Measurements from ENCODE around the gene SLC37A4. TPM values are rescaled to one million over a fixed set of nuclear protein-coding genes. Genes with fewer than 3 reads are reported as not detected.
"Not testable (repeated sequence)": the region's sequence is repeated elsewhere in the genome, so short reads cannot be mapped to it uniquely, and the experiment has no call there.

The SLC37A4 gene
- total RNA-seq = 9.5 TPM

DNA sequence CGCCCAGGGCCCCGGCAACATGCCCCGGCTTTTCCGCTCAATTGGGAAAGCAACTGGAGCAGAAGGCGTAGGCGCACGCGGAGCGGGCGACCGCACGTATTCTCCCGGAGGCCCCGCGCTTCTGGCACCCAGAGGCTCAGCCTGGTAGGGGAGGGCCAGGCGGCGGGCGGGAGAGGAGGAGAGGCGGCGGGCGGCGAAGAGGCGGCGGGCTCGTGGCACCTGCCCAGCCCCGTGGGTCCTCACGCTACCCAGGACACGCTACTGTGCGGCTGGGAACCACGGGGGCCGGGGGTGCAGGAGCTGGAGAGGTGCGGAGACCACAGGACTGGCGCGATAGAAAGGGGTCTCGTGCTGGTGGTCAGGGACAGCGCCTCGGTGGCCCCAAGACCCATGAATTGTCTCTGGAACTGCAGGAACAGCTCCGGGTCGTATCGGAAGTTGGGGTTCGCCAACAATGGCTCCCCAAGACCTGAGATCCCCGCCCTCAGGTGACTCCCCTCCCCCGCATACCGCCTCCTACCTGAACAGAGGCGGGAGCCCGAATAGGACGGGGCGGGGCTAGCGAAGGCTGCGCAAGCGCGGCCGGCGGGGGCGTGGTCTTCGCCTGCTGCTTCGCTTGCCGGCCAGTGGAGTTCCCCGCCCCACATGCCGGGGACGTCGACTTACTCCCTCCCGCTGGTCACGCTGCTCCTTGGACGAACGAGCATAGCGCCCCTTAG, at the start of gene SLC37A4:
TSS of gene SLC37A4 (minus strand) at position 549 of the 719 bp plus-strand sequence.
- peak; percentile 95 for DNase-seq

DNA sequence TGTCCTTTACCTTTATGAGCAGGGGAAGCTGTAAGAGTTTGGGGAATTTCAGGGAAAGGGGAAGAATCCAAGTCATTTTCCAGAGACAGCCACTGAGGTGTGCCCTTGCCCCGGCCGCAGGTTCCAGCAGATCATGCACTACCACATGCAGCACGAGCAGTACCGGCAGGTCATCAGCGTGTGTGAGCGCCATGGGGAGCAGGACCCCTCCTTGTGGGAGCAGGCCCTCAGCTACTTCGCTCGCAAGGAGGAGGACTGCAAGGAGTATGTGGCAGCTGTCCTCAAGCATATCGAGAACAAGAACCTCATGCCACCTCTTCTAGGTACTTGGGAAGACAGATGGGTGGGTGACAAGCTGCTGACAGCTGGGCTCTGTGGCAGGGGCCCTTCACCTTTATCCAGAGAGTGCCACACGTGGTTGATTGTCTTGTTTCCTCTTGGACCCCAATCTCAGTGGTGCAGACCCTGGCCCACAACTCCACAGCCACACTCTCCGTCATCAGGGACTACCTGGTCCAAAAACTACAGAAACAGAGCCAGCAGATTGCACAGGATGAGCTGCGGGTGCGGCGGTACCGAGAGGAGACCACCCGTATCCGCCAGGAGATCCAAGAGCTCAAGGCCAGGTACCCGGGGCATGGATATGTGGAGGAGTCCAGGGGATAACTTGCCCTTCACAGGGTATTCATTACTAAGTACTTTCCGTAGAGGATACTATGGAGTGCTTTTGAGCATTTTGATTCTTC, 48.2 kb upstream of the SLC37A4 start:
- DNase-seq = no peak

DNA sequence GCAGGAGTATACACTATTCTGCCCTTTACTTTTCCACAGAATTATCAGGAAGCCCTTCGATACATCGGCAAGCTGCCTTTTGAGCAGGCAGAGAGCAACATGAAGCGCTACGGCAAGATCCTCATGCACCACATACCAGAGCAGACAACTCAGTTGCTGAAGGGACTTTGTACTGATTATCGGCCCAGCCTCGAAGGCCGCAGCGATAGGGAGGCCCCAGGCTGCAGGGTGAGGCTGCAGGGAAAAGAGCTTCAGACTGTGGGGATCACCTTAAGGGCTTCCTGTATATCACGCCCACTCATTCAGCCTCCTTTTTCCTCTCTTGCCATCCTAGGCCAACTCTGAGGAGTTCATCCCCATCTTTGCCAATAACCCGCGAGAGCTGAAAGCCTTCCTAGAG, 47.2 kb upstream of the SLC37A4 start:
- no peak for DNase-seq

DNA sequence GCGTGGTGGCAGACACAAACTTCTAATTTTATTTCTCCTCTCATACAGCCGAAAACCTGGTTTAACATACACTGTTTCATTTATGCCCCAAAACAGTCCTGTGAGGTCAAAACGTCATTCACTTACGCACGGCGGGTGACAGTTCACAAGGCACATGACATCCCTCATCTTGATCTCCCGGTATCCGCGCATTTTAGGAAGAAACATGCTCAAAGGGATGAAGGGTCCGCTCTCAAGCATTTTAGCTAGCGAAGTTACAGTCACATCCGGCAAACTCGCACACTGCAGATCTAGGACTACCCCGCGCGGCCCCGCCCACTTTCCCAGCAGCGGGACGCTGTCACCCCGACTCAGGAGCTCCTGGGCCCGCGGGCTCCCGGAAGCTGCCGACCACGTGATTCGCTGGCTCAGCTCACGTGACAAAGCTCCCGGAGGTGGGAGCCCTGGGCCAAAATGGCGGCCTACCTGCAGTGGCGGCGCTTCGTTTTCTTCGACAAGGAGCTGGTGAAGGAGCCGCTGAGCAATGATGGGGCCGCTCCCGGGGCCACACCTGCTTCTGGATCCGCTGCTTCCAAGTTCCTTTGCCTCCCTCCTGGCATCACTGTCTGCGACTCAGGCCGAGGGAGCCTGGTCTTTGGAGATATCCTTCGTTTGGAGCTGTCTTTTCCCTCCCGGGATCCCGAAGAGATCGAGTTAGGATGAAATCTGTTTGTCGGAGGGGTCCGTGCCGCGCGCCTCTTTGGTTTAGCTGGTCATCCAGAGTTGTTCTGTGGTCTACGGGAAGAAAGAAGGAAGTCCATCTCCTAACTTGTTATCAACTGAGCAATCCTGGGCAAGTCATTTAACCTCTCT, 36.9 kb upstream of the SLC37A4 start, which contains the start of gene VPS11:
TSS of gene VPS11 (plus strand) at position 448 of the 852 bp plus-strand sequence. CDS start at position 454, 6 bp downstream.
- peak; percentile 94 for DNase-seq

DNA sequence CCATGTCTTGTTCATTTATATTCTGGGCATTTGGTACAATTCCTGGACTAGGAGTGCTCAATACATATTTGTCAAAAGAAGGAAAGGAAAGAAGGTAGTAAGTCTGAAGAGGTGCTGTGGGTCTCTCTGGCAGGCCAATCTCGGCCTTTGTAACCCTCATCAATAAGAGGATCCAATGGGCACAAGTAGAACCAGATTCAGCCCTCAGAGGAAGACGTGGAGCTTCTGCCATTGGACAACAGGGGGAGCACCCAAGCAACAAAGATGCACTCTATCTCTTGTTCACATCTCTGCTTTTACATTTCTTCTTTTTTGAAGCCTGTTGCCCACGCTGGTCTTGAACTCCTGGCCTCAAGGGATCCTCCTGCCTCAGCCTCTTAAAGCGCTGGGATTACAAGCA, 34.7 kb upstream of the SLC37A4 start:
- DNase-seq = no peak

DNA sequence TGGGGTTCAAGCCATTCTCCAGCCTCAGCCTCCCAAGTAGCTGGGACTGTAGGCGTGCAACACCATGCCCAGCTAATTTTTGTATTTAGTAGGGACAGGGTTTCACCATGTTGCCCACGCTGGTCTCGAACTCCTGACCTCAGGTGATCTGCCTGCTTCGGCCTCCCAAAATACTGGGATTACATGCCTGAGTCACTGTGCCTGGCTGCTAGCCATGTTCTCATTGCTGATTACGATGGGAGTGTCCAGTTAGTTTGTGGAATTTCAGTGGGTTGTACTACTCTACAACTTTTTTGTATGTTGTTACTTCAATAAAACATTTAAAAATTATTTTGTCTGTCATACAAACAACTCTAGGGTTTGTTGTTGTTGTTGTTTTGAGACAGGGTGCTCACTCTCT, 32.1 kb upstream of the SLC37A4 start:
- no peak for DNase-seq

DNA sequence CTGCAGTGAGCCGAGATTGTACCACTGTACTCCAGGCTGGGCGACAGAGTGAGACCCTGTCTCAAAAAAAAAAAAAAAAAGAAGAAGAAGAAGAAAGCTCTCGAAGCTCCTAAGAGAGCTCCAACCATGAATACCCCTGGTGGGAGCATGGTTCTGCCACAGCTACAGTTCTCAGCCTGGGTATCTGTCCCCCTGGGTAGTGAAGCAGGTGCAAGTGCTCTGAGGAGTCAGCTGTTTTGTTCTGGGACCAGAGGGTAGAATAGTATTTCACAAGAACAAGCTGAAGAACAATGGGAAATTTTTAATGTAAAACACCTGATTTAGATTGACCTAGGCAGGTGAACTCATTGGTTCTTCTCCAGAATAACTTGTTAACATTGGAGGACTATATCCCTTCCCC, 30.6 kb upstream of the SLC37A4 start:
- no peak for DNase-seq

DNA sequence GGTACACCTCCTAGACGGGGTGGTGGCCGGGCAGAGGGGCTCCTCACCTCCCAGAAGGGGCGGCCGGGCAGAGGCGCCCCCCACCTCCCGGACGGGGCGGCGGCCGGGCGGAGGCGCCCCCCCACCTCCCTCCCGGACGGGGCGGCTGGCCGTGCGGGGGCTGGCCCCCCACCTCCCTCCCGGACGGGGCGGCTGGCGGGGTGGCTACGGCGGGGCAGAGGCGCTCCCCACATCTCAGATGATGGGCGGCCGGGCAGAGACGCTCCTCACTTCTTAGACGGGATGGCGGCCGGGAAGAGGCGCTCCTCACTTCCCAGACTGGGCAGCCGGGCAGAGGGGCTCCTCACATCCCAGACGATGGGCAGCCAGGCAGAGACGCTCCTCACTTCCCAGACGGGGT, 28.5 kb upstream of the SLC37A4 start:
- not testable (repeated sequence) for DNase-seq

DNA sequence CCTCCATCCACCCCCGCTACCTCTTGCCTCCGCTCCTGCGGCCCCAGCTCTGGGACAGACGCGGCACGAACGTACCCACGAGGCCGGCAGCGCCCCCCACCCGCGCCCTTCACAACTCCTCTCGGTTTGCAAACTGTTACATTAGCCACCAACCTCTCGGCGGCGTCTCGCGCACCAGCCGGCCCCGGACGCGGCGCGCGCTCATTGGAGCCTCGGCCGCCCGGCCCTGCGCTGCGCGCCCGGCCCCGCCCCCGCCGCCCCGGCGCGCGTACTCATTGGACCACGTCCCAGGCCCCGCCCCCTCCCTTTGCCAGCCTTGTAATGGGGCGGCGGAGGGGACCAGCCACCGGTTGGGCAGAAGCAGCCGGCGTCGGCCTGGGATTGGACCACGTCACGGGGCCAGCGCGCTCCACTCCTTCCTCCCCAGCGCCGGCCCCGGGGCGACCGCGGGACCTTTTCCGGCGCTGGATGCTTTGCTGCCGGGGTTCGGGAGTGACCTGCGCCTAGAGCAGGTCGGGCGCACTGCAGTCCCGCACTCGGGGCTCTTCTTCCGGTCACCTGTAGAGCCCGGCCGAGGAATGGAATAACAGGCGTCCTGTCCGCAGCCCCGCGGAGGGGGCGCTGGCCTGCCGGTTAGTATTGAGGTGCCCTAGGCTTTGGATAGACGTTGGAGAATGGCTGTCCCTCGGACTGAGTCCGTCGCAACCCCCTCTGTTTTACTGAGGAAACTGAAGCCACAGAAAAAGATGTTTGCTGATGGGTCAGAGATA, 26.5 kb upstream of the SLC37A4 start, which contains the start of gene HYOU1:
TSS of gene HYOU1 (minus strand) at position 206 of the 770 bp plus-strand sequence. CDS start 1,045 bp downstream, outside the sequence.
- DNase-seq = peak; percentile 95

DNA sequence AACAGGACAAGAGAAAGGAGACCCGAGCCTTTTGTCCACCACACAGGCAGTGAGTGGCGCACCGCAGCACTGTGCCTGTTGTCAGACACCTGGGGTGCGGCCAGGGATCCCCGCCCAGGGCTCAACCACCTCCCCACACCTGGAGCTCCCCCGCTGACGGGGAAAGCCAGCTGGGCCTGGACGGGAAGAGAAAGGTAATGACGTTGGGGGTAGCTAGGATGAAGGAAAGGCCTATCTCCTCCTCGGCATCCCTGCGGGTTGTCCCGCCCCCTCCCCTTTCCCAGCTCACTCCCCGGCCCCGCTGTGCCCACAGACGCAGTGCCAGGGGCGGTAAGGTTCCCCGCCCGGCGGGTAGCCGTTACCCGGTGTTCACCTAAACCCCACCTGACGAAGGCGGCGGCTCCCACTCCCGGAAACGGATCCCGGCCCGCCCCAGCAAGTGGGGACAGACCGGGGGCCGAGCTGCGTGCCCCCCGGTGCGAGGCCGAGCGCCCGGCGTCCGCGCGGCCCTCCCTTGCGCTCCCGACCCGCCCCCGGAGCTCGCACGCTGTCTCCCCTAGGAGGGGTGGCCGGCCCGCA, 25.8 kb upstream of the SLC37A4 start:
- peak; percentile 36 for DNase-seq

DNA sequence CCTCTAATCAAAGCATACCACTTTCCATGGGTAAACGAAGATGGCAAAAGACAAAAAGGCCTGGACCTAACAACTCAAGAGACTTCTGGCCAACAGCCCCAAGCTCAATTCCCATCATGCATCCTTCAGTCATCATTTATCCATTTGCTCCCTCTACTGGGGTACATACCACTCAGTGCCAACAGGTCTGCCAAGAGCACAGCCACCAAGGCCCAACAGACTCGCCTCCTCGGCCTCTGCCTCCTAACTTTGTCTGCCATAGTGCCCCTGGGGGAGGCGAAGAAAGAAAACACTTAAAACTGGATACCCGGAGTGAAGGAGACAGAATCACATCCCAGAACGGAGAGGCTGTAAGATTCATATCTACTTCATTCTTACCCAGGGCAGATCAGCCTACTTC, 25.2 kb upstream of the SLC37A4 start:
- DNase-seq = no peak

DNA sequence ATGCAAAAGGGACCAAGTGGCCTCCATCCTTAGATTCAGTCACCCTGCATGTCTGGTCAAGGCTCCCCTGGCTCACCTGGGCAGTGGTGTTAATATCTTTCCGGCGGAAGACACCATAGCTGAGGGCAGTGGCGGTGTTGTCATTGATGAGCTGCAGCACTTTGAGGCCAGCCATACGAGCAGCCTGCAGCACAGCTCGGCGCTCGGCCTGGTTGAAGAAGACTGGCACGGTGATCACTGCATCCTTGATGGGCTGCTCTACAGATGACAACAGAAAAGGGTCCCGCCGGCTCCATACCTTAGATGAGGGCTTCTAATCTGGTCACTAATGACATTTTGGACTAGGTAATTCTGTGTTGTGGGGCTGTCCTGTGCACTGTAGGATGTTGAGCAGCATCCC, 23.7 kb upstream of the SLC37A4 start:
- DNase-seq = no peak

DNA sequence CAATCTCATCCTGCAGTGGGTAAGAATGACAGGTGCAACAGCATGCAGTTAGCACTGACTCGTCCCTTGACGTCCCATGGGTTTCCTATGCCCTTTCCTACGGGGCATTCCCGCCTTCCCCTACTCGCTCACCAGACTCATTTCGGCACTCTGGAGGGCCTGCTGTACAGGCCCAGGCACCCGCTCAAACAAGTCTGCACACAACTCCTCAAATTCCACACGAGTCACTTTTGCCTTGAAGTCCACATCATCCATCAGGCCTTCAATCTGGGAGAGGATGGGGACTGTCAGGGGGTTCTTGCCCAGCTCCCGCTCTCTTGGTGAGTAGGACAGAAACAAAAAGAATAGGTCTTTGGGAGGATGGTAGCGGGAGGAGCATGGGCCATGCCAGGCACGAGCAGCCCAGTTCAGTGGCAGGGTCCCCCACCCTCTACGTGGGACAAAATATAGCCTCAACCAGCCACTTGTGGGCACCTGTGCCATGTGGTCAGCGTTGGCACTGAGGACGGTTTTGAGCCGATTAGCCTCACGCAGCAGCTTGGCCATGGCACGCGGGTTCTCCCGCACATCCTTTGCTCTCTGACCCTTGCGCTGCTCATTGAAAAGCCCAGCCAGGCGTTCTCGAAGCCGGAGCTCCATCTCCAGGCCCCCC, 21.6 kb upstream of the SLC37A4 start:
- DNase-seq = no peak

DNA sequence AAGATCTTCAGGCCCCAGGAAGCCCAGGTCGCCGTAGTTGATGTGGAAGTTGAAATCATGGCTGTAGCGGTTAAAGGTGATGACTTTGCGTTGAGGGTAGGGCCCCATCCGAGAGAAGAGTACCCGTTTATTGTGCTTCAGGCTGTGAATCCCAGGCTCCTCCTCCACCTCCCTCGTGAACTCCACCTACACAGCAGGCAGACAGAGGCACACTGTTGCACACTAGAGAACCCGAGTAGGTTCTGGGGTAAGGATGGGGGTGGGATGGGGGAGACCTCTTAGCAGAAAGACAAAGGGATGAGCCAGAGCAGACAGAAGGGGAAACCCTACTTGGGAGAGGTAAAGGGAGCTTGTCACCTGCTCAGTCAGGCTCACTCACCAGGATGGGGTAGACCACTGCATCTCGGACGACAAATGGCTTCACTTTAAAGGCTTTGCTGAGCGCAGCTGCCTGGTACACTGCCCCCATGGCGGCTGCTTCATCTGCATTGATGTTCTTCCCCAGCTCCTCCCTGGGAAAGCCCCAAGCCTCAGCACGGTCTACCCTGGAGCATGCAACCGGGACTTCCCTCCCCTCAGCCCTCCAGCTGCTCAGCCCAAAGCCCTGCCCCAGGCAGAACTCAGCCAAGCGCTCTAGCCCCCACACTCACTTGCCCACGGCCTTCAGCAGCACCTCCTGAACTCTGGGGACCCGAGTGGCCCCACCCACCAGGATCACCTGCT, 20.9 kb upstream of the SLC37A4 start:
- no peak for DNase-seq

DNA sequence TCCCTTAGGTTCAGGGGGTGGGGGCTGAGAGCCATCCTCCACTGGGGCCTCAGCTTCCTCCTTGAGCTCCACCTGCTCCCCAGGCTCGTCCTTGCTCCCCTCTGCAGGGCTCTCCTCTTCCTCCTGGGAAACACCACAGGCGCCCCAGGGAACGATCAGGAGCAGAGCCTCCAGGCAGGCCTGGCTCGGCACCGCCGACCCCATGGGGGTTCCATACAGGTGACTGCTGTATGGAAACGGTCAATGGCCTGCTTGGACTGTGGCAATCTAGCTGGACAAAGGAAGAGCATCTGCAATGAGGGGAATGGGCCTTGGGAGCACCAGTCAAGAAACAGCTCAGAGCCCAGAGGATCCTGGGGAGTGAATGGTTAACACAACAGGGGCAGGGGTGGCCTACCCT, 18.4 kb upstream of the SLC37A4 start:
- no peak for DNase-seq

DNA sequence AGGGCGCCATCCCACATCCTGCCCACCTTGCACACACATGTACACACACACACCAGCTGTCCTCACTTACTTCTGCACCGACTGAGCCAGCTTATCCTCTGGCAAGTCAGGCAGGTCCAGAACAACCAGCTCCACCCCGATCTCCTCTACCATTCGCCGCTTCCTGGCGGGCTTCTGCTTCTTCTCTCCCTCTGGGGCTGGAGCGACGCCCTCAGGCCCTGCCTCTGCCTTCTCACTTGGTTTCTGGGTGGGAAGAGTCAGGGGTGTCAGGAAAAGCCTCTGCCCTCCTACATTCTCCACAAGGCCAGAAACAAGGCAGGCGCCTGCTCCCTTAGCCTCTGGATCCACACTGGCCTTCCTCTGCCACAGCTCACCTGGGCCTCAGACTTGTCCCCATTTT, 18.0 kb upstream of the SLC37A4 start:
- DNase-seq = no peak

DNA sequence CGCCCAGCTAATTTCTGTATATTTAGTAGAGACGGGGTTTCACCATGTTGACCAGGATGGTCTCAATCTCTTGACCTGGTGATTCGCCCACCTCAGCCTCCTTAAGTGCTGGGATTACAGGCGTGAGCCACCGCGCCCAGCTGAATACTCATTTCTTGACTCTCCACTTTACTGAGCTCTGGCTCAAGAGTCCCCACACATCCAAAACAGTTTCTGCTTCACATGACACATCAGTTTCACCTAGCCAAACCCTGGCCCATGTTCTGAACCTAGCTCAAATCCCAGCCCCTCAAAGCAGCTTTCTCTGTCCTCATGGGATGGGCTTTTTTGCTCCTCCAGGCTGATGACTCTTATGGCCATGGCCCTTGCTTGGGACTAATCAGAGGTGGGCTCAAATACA, 16.5 kb upstream of the SLC37A4 start:
- DNase-seq = no peak

DNA sequence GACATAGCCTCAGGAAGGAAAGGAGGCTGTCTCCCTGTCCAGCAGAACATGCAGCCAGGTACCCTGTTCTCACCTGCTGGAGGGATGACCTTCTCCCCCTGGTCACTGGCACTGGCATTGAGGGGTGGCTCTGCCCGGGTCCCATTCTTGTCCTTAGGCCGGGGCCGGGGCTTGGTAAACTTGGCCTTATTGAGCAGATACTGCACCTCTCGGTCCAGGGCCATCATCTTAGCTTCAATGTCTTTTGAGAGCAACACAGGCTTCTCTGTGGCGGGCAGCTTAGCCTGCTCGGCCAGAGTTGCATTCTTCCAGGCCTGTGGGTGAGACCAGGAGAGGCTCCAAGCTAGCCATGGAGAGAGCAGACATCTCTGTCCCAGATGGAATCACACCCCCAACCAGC, 15.8 kb upstream of the SLC37A4 start:
- no peak for DNase-seq

DNA sequence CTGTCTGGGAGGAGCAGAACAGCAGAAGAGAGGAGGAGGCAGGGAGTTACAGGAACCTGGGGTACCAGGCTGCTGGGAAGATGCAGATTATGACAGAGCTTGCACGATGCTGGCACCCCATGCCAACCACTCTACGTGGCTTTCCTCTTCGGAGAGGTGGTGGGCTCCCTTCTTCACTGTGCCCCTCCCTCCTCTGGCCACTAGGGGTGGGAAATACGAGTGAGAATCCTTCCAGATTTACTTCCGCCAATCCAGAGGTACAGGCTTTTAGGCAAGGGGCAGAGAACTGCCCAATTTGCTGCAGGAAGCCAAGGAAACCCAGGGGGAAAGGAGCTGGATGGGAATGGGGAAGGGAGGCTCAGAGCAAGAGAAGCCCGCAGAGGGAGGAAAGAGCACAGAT, 14.0 kb upstream of the SLC37A4 start:
- no peak for DNase-seq

DNA sequence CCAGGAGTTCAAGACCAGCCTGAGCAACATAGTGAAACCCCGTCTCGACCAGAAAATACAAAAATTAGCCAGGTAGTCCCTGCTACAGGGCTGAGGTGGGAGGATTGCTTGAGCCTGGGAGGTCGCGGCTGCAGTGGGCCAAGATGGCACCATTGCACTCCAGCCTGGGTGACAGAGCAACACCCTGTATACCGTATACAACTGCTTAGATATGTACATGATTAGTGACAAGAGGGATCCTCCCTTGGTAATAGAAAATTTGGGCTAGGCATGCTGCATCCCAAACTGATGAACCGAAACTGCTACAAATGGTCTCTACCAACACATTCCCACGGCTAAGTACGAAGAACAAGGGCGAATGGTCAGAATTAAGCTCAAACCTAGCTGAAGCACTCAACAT, 12.2 kb upstream of the SLC37A4 start:
- DNase-seq = no peak

Measured in occipital lobe (tissue), 2 donors.